OCI-LY7 (cell line): Measurements from ENCODE around the gene TCAF2.
"Not testable (repeated sequence)": the region's sequence is repeated elsewhere in the genome, so short reads cannot be mapped to it uniquely, and the experiment has no call there.

Experiments used
- CTCF ChIP-seq: fragments of 200-600 bp; sonication (generic); conservative IDR thresholded peaks from 2 replicates; pipeline ENCODE4 v1.5.1; 2014; ENCODE audit warnings: mild to moderate bottlenecking, antibody characterized with exemption, low read length, moderate library complexity, mixed read lengths
- EZH2phosphoT487 ChIP-seq: fragments of 200-600 bp; sonication (generic); IDR thresholded peaks from 2 replicates; pipeline ENCODE4 v1.6.1; 2018; ENCODE audit warnings: low read depth, borderline replicate concordance, mild to moderate bottlenecking, mixed run types, antibody characterized with exemption, low read length, moderate library complexity, mixed read lengths

GRCh38 chr7:143588183-143588582 is 32.6 kb upstream of the TCAF2 start:
- TF ChIP-seq EZH2phosphoT487, CTCF: not testable (repeated sequence)
